ENCODE results near the gene HIPK3. TPM values are rescaled to one million over a fixed set of nuclear protein-coding genes. Genes with fewer than 3 reads are reported as not detected.

The HIPK3 gene
- total RNA-seq, 1 donor from 2014 or later = 63.9 TPM

DNA sequence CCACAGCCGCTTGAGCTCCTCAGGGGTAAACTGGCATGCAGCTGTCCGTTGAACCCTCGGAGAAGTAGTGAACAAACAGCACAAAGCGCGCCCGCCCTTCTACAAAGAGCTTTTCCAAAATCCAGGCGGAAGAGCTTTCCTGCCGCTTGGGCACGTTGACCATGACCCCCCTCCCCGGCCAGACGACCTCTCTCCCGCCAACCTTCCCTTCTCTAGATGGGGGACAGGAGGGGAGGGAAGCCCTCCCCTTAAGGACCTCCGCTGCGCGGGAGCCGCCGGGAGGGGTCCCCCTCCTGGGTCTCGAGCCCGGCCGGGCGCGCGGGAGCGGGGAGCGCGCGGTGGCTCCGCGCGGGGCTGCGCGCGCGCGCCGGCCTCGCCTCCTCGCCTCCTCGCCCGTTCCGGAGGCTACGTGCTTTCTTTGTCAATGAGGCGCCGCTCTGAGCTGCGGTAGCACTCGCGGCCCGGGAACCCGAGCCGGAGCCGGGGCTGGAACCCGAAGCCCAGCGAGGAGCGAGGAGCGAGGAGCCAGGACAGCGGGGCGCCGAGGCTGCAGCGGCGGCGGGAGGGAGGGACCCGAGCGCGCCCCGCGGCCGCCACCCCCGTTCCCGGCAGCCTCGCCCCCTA, 118.6 kb downstream of the HIPK3 start, which contains the start of gene KIAA1549L:
KIAA1549L (plus strand) TSS at position 421 of the 624 bp plus-strand sequence.
- H3K27ac Mint-ChIP-seq = peak within 1 kb of the TSS; percentile 31
- peaks cover 60% of the 10 kb centered on the region for H3K27me3 Mint-ChIP-seq
- H3K9me3 Mint-ChIP-seq = no peaks in the 10 kb centered on the region
- peaks cover 14% of the 10 kb centered on the region for H3K4me1 Mint-ChIP-seq (ENCODE audit: unreplicated experiment)
- no peak for DNase-seq (ENCODE audit: extremely low spot score, unreplicated experiment)
- no peaks in the 10 kb centered on the region for H3K36me3 Mint-ChIP-seq
- TF ChIP-seq, protein P1, sequence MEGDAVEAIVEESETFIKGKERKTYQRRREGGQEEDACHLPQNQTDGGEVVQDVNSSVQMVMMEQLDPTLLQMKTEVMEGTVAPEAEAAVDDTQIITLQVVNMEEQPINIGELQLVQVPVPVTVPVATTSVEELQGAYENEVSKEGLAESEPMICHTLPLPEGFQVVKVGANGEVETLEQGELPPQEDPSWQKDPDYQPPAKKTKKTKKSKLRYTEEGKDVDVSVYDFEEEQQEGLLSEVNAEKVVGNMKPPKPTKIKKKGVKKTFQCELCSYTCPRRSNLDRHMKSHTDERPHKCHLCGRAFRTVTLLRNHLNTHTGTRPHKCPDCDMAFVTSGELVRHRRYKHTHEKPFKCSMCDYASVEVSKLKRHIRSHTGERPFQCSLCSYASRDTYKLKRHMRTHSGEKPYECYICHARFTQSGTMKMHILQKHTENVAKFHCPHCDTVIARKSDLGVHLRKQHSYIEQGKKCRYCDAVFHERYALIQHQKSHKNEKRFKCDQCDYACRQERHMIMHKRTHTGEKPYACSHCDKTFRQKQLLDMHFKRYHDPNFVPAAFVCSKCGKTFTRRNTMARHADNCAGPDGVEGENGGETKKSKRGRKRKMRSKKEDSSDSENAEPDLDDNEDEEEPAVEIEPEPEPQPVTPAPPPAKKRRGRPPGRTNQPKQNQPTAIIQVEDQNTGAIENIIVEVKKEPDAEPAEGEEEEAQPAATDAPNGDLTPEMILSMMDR (conservative IDR thresholded peaks at IDR 0.05) = no peak
- peak within 1 kb of the TSS; percentile 89 for H3K4me3 Mint-ChIP-seq

DNA sequence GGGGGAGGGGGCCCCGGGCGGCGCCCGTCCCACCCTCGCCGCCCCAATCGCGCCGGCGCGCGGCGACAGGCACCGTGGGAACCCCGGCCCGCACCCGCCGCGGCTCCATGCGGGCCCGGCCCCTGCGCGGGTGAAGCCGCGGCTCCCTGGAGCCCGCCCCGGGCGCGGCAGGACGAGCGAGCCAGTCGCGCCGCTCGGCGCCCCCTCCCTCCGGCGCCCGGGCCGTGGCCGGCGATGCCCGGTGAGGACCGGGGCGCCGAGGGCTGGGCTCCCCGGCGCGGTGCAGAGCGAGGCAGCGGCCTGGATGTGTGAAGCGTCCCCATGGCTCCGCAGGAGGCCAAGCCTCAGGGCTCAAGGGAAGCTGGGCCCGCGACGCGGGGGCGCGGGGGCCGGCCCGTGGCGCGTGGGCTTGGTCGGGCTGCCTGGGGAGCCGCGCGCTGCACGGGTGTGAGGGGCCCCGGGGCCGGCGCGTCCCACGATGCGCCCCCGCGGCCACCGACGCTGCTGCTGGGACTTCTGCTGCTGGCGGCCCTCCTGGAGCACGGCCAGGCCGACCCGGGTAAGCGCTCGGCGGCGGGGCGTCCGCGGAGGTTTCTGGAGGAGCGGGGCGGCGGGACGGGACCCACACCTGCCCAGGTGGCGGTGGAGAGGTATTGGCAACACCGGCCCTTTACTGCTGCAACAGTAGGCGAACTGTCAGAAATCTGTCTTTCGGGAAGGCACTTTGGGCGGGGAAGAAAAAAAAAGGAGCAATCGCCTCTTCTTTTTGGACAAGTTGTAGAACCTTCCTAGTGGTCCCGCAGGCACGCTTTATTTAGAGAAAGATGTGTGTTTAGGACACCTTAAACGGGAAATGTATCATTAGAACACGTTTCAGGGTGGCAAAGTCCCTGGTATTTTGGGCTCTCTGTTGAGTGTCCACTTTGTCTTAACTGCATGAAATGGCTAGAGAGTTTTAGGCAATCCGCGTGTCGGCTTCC, 119.4 kb downstream of the HIPK3 start:
- H3K27me3 Mint-ChIP-seq = peaks cover 56% of the 10 kb centered on the region
- no peak for DNase-seq (ENCODE audit: extremely low spot score, unreplicated experiment)

DNA sequence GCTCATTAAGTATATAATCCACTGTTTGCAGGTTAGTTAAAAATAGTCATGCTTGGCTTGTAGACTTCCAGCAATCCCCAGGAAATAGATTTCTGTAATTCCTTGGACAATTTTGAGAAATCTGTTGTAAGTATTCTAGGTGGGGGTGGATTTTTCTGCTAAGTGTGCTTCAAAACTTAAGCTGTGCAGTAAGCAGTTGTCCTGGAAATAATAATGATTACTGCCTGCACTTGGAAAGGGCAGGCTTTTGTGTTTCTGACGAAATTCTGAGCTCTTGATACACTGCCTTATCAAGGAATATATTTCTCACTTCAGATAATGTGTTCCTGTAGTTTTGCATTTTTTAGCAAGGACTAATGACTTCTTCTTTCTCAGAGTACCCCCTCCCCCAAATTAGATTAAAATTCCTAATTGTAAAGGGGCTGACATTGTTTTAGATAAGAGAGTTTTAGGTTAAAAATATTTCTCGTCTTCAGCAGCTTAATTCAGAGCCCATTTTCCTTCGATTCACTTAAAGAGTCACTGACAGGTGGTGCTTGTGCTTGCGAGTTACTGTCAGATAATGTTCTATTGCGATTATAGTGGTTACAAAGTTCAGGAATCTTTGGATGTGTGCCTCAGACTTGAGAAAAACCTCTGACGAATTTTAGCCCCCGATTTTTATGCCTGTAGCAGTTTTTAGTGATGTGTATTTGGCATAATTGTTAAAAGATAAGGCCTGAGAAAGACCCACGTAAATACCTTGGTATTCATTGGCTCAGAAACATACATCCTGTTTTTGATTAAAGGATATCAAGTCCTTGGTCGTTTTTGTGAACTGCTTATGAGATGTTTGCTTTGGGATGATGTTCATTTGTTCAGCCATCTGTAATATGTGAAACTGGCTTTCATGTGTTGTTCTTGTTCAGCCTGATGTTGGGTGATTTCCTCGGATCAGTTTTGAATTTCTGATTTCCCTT, 120.5 kb downstream of the HIPK3 start:
- DNase-seq (ENCODE audit: extremely low spot score, unreplicated experiment) = no peak
- no peaks in the 10 kb centered on the region for H3K9me3 Mint-ChIP-seq
- no peaks in the 10 kb centered on the region for H3K36me3 Mint-ChIP-seq
- TF ChIP-seq, protein P1 (conservative IDR thresholded peaks at IDR 0.05) = no peak
- peak overlapping the region; percentile 82 for H3K4me3 Mint-ChIP-seq
- peaks cover 14% of the 10 kb centered on the region for H3K4me1 Mint-ChIP-seq (ENCODE audit: unreplicated experiment)
- H3K27me3 Mint-ChIP-seq = peaks cover 50% of the 10 kb centered on the region
- no peak overlapping the region for H3K27ac Mint-ChIP-seq

More for the DNA sequence above, 119.4 kb downstream of the HIPK3 start:
- Mint-ChIP-seq H3K9me3 (no peaks in the 10 kb centered on the region), H3K36me3 (no peaks in the 10 kb centered on the region), H3K4me1 (ENCODE audit: unreplicated experiment) (peaks cover 14% of the 10 kb centered on the region), H3K4me3 (peak overlapping the region; percentile 82), H3K27ac (no peak overlapping the region)
- TF ChIP-seq, protein P1 (conservative IDR thresholded peaks at IDR 0.05) = no peak

DNA sequence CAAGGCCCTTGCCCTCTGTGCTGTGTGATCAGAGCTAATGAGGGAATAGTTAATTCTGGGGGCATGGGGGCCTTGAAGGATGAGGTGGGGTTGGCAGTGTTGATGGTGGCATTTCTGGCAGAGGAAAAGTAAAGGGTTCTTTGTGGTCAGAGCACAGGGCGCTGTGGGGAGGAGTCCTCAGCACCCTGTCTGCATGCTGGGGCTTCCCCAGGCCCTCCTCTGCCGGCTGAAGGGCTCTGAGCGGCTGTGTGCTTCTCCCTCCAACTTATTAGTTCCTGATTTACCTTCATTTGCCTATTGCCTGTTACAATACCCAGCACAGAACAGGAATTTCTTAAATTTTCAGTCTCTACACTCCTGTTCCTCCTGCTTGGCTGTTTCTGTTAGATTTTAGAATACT, 122.8 kb downstream of the HIPK3 start:
- H3K27me3 Mint-ChIP-seq = peaks cover 38% of the 10 kb centered on the region
- DNase-seq (ENCODE audit: extremely low spot score, unreplicated experiment) = no peak
- no peaks in the 10 kb centered on the region for H3K9me3 Mint-ChIP-seq
- no peaks in the 10 kb centered on the region for H3K36me3 Mint-ChIP-seq
- no peak overlapping the region for H3K4me3 Mint-ChIP-seq
- no peak overlapping the region for H3K27ac Mint-ChIP-seq
- TF ChIP-seq, protein P1 (conservative IDR thresholded peaks at IDR 0.05) = no peak
- peaks cover 14% of the 10 kb centered on the region for H3K4me1 Mint-ChIP-seq (ENCODE audit: unreplicated experiment)

All from type B pancreatic cell (in vitro differentiated cells).